ENCODE data around the gene WDR73. TPM values are rescaled to one million over a fixed set of nuclear protein-coding genes. Genes with fewer than 3 reads are reported as not detected.

WDR73 gene
- total and polyA plus RNA-seq, 4 donors, result 7.5 to 16.0 (median 10.1) TPM

DNA sequence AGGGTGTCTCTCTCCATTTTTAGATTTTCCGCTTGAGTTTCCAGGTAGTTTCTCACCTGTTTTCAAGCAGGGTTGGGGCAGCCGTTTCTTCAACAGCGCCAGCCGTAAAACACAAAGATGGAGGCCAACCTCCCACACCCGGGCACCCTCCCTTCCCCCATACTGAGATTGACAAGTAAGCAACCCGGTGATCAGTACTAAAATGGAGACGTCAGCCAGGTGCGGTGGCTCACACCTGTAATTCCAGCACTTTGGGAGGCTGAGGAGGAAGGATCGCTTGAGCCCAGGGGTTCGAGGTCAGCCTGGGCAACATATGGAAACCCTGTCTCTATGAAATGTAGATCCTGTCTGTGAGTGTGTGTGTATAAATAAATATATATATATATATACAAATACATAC lies 54.2 kb downstream of the WDR73 start:
- Histone ChIP-seq H3K36me3 (ENCODE audit: control insufficient read depth in 4 of 4, insufficient read depth in 3 of 4, low read depth in 1 of 4, low read length in 3 of 4) (peaks cover 0 to 5% (median 2%) of the 10 kb centered on the region in 4 donors), H3K9ac (ENCODE audit: low read depth in 1 of 2, low read length in 2 of 2) (no peak overlapping the region), H3K9me3 (ENCODE audit: control insufficient read depth in 4 of 4, low read length in 3 of 4) (no peaks in the 10 kb centered on the region), H3K27me3 (ENCODE audit: control insufficient read depth in 4 of 4, insufficient read depth in 4 of 4, low read length in 3 of 4) (no peaks in the 10 kb centered on the region), H3K4me1 (ENCODE audit: control insufficient read depth in 4 of 4, insufficient read depth in 4 of 4, low read length in 3 of 4) (peaks cover 0 to 26% (median 8%) of the 10 kb centered on the region in 4 donors), H3K4me3 (ENCODE audit: low read depth in 1 of 3, low read length in 3 of 3) (no peak overlapping the region), H3K27ac (ENCODE audit: low read depth in 1 of 2, low read length in 2 of 2) (no peak overlapping the region)
- TF ChIP-seq RXRA (IDR thresholded peaks at IDR 0.05) (no peak), HNF4A (conservative IDR thresholded peaks at IDR 0.05) (no peak), NR2F2 (IDR thresholded peaks at IDR 0.05) (no peak), RAD21 (IDR thresholded peaks at IDR 0.05) (no peak), EGR1 (IDR thresholded peaks at IDR 0.05; ENCODE audit: low read depth in 2 of 2) (no peak), FOXA1 (IDR thresholded peaks at IDR 0.05) (no peak), GABPA (IDR thresholded peaks at IDR 0.05 in 1 of 2, conservative IDR thresholded peaks at IDR 0.05 in 1 of 2) (no peak), SP1 (IDR thresholded peaks at IDR 0.05) (no peak), JUND (IDR thresholded peaks at IDR 0.05) (no peak), HNF4G (IDR thresholded peaks at IDR 0.05) (no peak), FOXA2 (IDR thresholded peaks at IDR 0.05) (no peak), TAF1 (conservative IDR thresholded peaks at IDR 0.05) (no peak)
- TF ChIP-seq, protein P1, sequence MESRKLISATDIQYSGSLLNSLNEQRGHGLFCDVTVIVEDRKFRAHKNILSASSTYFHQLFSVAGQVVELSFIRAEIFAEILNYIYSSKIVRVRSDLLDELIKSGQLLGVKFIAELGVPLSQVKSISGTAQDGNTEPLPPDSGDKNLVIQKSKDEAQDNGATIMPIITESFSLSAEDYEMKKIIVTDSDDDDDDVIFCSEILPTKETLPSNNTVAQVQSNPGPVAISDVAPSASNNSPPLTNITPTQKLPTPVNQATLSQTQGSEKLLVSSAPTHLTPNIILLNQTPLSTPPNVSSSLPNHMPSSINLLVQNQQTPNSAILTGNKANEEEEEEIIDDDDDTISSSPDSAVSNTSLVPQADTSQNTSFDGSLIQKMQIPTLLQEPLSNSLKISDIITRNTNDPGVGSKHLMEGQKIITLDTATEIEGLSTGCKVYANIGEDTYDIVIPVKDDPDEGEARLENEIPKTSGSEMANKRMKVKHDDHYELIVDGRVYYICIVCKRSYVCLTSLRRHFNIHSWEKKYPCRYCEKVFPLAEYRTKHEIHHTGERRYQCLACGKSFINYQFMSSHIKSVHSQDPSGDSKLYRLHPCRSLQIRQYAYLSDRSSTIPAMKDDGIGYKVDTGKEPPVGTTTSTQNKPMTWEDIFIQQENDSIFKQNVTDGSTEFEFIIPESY (IDR thresholded peaks at IDR 0.05), result no peak
- TF ChIP-seq, protein P2, sequence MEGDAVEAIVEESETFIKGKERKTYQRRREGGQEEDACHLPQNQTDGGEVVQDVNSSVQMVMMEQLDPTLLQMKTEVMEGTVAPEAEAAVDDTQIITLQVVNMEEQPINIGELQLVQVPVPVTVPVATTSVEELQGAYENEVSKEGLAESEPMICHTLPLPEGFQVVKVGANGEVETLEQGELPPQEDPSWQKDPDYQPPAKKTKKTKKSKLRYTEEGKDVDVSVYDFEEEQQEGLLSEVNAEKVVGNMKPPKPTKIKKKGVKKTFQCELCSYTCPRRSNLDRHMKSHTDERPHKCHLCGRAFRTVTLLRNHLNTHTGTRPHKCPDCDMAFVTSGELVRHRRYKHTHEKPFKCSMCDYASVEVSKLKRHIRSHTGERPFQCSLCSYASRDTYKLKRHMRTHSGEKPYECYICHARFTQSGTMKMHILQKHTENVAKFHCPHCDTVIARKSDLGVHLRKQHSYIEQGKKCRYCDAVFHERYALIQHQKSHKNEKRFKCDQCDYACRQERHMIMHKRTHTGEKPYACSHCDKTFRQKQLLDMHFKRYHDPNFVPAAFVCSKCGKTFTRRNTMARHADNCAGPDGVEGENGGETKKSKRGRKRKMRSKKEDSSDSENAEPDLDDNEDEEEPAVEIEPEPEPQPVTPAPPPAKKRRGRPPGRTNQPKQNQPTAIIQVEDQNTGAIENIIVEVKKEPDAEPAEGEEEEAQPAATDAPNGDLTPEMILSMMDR (IDR thresholded peaks at IDR 0.05; ENCODE audit: low read depth, low read length, missing input control), result no peak
- TF ChIP-seq, protein P3, sequence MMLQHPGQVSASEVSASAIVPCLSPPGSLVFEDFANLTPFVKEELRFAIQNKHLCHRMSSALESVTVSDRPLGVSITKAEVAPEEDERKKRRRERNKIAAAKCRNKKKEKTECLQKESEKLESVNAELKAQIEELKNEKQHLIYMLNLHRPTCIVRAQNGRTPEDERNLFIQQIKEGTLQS (IDR thresholded peaks at IDR 0.05), result no peak
- TF ChIP-seq, protein P4, sequence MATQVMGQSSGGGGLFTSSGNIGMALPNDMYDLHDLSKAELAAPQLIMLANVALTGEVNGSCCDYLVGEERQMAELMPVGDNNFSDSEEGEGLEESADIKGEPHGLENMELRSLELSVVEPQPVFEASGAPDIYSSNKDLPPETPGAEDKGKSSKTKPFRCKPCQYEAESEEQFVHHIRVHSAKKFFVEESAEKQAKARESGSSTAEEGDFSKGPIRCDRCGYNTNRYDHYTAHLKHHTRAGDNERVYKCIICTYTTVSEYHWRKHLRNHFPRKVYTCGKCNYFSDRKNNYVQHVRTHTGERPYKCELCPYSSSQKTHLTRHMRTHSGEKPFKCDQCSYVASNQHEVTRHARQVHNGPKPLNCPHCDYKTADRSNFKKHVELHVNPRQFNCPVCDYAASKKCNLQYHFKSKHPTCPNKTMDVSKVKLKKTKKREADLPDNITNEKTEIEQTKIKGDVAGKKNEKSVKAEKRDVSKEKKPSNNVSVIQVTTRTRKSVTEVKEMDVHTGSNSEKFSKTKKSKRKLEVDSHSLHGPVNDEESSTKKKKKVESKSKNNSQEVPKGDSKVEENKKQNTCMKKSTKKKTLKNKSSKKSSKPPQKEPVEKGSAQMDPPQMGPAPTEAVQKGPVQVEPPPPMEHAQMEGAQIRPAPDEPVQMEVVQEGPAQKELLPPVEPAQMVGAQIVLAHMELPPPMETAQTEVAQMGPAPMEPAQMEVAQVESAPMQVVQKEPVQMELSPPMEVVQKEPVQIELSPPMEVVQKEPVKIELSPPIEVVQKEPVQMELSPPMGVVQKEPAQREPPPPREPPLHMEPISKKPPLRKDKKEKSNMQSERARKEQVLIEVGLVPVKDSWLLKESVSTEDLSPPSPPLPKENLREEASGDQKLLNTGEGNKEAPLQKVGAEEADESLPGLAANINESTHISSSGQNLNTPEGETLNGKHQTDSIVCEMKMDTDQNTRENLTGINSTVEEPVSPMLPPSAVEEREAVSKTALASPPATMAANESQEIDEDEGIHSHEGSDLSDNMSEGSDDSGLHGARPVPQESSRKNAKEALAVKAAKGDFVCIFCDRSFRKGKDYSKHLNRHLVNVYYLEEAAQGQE (IDR thresholded peaks at IDR 0.05), result no peak
- 67% methylated on average over 10 of the region's 10 CpGs for WGBS
- no peak for DNase-seq (ENCODE audit: low spot score)

DNA sequence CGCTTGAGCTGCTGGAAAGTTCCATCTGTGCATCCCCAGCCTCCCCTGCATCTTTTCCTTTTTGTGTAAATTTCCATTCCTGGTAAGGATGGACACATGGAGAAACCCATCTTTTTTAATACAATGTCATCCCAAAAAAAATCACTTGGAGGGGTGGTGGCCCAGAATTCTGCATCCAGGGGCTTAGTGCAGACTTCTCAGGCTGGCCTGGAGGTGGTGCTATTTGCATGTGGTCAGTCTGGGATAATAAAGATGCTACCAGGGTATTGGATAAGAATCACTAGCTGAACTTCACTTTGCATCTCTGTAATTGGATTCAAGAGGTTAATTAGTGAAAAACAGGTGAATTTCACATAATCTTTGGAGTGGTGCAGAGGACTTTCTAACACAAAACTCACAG lies 55.1 kb downstream of the WDR73 start:
- Histone ChIP-seq H3K4me3 (ENCODE audit: low read depth in 1 of 3, low read length in 3 of 3) (no peak overlapping the region), H3K27ac (ENCODE audit: low read depth in 1 of 2, low read length in 2 of 2) (no peak overlapping the region), H3K36me3 (ENCODE audit: control insufficient read depth in 4 of 4, insufficient read depth in 3 of 4, low read depth in 1 of 4, low read length in 3 of 4) (peaks cover 0 to 1% (median 0%) of the 10 kb centered on the region in 4 donors), H3K27me3 (ENCODE audit: control insufficient read depth in 4 of 4, insufficient read depth in 4 of 4, low read length in 3 of 4) (no peaks in the 10 kb centered on the region), H3K4me1 (ENCODE audit: control insufficient read depth in 4 of 4, insufficient read depth in 4 of 4, low read length in 3 of 4) (peaks cover 0 to 34% (median 8%) of the 10 kb centered on the region in 4 donors), H3K9me3 (ENCODE audit: control insufficient read depth in 4 of 4, low read length in 3 of 4) (no peaks in the 10 kb centered on the region), H3K9ac (ENCODE audit: low read depth in 1 of 2, low read length in 2 of 2) (no peak overlapping the region)
- peak; percentile 62 for DNase-seq (ENCODE audit: low spot score)
- TF ChIP-seq YY1 (IDR thresholded peaks at IDR 0.05), result peak; percentile 16
- TF ChIP-seq, protein P2 (IDR thresholded peaks at IDR 0.05; ENCODE audit: low read depth, low read length, missing input control), result peak; percentile 86
- TF ChIP-seq, protein P1 (IDR thresholded peaks at IDR 0.05), result no peak
- peak; percentile 95 to 97 for TF ChIP-seq RAD21 (IDR thresholded peaks at IDR 0.05)
- peak in 1 of 2 donors; percentile 22 for TF ChIP-seq RXRA (IDR thresholded peaks at IDR 0.05)
- no peak for TF ChIP-seq NR2F2 (IDR thresholded peaks at IDR 0.05)
- 55% methylated on average over 1 of the region's 1 CpG for WGBS

All from liver (tissue), 9 donors.